GM19043 (cell line): Measurements from ENCODE around the gene BCL2L13.
A peak's percentile ranks its signal among the peaks of the same experiment; 100 is the strongest.

Experiments used
- ATAC-seq: cut with Tn5 transposase; IDR thresholded peaks from one replicate; pipeline ENCODE4 v1.9.1; 2021; ENCODE audit warnings: low read depth; ENCODE audit not compliant: unreplicated experiment

BCL2L13 gene, protein sequence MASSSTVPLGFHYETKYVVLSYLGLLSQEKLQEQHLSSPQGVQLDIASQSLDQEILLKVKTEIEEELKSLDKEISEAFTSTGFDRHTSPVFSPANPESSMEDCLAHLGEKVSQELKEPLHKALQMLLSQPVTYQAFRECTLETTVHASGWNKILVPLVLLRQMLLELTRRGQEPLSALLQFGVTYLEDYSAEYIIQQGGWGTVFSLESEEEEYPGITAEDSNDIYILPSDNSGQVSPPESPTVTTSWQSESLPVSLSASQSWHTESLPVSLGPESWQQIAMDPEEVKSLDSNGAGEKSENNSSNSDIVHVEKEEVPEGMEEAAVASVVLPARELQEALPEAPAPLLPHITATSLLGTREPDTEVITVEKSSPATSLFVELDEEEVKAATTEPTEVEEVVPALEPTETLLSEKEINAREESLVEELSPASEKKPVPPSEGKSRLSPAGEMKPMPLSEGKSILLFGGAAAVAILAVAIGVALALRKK

DNA sequence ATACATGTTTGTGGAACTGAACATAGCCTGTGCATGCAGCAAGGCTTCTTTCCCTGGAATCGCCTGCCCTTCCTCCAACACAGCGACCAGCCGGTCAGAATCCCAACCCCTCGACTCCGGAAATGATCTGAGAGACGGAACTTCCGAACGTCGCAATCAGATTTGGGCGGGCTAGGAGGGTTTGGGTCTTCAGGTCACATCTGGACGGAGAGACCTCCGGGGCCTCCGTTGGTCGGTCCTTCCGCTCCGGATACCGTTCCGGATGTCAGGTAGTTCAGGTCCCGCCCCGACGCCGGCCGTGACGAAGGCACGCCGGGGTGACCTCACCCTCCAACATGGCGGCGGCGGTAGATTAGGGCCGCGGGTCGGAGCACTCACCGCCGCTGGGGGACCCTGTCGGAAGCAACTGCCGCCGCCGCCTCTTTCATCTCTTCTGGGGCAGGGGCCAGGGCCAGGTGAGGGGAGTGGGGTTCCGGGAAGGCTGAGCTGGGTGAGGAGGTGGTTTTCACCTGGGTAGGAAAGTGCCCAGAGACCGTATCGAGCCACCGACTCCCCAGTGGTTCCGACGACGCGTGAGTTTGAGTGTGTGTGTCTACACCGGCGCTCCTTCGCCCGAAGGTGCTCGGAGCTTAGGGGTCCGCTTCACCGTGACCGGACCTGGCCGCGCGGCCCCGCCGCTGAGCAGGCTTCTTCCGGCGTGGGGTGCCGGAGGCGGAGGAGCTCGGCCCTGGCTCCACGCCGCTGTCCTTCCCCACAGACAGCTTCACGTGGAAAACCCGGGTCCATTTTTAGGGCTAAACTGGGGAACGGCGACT lies at the start of gene BCL2L13:
Gene BCL2L13, plus strand, starts transcription at position 326 of the 815 bp plus-strand sequence. CDS start 16,955 bp downstream, outside the sequence.
- peak; percentile 95 for ATAC-seq

DNA sequence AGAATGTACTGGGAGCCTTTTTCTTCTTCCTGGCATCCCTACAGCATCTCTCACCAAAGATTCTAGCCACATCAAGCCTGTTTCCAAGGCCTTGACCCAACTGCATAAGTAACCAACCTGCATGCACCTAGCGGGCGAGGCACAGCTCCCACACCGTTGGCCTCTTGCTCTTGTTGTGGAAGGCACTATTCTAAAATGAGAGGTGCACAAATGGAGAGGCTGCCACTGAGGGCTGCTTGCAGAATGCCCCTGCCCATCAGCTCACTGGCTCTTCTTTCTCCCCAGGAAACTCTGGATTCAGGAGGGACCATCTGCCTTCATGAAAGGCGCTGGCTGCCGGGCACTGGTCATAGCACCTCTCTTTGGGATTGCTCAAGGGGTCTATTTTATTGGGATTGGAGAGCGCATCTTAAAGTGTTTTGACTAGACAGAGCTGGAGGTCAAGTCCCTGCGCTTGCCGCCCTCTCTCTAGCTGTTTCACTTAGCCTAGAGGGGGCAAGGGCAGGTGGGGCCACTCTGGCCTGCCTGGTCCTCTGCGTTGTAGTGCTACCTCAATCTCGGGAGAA lies 48.7 kb upstream of the BCL2L13 start:
- ATAC-seq: no peak

DNA sequence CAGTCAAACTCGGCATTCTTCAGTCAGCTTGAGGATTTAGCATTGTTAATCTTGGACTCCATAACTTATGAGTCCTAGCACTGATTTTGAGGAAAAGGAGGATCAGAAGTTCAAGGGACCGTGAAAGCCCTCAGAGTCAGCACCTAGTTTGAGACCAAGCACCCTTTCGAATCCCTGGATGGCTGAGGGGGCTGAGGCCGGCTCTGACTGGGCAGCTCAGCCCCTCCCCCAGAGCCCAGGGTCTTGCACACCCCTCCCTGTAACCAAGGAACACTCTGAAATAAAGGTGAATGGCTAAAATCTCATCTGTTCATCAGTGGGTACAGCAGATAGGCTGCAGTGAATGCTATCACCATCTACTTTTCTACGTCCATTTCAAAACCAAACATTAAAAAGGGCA lies 48.0 kb upstream of the BCL2L13 start:
- no peak for ATAC-seq

DNA sequence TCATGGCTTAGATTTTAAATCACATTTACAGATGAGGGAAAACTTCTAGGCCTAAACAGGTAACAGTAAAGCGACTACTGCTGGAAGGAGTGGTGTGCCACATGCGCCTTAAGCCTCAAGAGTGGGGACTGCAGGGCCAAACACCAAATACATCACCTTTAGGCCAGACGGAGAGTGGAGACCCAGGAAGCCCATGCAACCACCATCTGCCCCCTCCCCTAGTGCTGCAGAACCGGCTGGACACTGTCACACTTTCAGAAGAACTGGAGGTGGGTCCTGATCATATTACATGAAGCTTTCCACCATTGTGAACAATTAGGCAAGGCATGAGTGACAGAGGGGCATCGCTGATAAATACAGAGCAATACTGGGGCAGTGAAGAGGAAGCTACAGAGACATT lies 46.4 kb upstream of the BCL2L13 start:
- no peak for ATAC-seq

DNA sequence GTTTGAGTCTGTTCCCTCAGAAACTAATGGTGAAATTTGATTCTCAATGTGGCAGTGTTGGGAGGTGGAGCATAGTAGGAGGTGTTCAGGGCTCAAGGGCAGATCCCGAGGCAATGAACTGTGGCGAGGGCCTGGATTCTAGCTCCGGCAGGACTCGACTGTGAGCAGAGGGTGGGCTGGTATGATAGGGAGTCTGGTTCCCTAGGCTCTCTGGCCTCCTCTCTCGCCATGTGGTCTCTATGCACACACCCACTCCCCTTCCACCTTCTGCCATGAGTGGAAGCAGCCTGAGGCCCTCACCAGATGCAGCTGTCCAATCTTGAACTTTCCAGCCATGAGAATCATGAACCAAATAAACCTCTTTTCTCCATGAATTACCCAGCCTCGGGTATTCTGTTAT lies 42.3 kb upstream of the BCL2L13 start:
- ATAC-seq: no peak

DNA sequence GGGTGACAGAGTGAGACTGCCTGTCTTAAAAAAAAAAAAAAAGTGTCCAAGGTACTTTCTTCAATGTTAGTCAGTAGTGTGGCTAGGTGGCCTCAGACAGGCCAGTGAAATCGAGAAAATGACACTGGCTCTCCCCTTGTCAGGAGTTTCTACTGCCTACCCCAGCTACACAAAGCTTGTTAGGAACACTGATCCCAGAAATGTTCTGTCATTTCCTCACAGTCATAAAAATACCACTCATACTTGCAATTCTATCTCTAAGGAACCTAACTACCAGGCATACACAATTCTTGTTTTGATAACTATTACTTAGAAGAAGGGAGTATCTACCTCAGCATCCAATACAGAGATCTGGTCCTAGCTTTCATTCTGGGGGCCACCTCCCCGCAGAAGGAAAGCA lies 41.3 kb upstream of the BCL2L13 start:
- ATAC-seq: no peak

DNA sequence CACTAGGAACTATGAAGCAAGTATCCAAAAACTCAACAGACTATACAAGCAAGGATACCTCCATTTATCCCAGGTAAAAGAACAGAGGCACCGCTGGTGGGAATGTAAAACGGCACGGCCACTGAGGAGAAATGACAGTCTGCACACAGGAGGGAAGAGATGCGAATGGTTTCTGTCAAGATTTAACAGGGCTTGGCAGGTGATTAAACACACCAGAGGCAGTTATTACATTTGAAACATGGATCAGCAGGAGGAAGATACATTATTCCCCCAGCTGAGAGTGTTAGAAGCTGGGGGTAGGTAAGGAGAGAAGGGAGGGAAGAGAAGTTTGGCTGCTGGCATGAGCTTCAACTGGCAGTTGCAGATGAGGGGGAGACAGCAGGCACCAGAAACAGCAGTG lies 40.2 kb upstream of the BCL2L13 start:
- ATAC-seq: no peak

DNA sequence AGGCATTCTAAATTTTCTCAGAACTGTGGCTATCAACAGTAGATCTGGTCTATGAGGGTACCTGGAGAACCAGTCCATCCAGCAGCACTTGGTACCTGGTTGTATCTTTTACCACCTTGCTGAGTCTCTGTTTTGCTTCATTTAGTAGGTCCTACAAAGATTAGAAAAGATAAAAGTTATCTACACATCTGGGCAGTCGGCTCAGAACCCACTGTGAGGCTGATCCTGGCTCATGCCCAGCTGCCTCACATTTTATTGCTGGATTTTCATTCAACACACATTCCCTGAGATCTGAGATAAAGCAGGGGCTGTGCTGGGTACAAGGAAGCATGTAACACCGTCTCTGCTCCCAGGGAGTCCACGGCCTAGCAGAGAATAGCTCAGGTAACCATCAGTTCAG lies 37.5 kb upstream of the BCL2L13 start:
- no peak for ATAC-seq

DNA sequence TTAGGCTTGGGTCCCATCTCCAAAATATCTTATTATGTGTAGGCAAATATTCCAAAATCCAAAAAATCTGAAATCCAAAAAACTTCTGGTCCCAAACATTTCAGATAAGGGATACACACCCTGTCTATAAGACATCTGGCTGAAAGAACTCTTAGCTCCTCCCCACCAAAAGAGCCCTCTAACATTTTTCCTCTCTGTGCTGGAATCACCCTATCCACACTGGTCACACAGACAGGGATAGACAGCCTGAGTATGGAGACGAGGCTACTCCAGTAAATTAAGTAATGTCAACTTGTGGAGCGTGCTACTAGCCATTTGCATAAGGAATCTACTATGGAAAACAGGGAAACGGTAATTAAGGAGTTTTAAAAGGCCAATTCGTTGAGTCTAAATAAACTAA lies 34.9 kb upstream of the BCL2L13 start:
- no peak for ATAC-seq

DNA sequence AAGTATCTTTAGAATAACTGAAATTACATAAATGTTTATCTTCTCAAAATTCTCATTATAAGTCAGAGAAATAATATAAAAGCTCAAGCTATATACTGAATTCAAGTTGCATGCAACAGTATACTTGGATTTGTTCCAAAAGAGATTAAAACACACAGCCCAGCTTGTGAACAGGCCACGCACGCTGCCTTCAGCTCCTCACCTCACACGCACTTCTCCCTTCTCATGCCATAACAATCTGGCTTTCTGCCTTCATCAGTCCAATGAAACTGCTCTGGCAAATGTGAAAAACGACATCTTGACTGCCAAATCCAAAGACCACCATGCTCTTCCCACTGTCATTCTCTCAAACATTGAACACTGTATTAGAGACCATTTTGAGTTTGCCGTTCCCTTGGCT lies 32.1 kb upstream of the BCL2L13 start:
- ATAC-seq: no peak

DNA sequence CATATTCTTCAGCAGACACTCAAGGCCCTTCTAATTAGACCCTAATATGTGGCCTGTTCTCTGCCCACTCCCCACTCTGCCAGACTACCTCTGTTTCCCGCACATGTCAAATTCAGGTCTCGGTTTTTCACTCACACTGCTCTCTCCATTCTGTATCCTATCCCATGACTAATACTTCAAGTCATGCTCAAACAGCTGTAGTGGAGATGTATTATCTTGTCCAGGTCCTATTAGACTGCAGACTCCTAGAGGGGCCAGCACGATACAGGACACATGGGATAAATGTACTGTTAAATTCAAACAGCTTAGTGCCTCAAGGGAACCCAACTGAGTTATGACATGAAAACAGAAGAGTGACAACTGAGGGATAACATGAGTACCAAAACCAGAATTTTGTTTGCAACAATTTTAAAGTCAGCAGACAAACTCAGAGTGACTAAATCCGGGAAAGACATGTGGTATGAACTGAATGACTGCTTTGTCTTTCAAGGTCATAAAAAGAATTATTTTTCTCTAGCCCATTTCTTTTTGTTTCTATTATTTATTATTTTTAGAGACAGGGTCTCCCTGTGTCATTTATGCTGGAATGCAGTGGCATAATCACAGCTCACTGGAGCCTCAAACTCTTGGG lies 30.6 kb upstream of the BCL2L13 start:
- ATAC-seq: no peak

DNA sequence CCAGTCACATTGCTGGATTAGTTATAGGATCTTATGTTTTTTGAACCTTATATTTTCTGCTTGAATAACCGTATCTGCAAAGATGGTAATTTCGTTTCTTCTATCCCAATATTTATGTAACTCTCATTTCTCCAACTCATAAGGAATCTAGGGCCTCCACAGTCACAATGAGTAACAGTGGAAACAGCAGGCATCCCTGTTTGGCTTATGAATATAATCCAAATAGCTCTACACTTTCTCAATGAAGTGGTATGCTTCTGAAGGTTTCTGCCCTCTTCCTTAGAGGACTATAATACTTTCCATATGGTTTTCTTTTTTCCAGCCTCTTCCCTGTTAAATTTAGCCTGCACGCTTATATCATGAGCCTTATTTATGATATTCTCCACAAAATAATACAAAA lies 26.5 kb upstream of the BCL2L13 start:
- no peak for ATAC-seq

DNA sequence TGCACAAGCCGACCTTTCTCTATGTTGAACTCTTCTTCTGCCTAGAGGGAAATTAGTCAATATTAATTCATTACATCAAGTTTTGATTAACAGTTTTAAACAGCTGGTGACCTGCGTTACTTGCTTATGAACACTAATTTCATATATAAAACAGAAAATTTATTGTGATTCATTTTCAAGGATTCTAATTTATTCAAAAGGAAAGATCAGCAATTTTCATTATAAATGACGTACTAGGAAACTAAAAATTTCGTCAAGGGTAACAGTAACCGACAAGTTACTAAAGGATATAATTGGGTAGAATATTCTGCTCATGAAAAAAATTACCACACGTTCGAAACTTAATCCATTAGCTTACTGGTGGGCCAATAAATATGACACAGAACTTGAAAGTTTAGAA lies 25.3 kb upstream of the BCL2L13 start:
- ATAC-seq: no peak

DNA sequence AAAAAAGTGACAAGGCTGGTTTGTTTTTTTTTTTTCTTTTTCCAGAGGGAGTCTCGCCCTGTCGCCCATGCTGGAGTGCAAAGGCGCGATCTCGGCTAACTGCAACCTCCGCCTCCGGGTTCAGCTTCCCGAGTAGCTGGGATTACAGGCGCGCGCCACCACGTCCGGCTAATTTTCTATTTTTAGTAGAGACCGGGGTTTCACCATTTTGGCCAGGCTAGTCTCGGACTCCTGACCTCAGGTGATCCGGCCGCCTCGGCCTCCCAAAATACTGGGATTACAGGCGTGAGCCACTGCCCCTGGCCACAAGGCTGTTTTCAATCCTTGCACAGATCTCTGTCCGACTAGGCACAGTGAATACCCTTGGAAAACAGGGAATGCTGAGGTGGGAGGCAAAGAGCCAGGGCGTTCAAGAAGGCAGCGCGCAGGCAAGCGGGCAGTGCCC lies 10.6 kb upstream of the BCL2L13 start:
- no peak for ATAC-seq

DNA sequence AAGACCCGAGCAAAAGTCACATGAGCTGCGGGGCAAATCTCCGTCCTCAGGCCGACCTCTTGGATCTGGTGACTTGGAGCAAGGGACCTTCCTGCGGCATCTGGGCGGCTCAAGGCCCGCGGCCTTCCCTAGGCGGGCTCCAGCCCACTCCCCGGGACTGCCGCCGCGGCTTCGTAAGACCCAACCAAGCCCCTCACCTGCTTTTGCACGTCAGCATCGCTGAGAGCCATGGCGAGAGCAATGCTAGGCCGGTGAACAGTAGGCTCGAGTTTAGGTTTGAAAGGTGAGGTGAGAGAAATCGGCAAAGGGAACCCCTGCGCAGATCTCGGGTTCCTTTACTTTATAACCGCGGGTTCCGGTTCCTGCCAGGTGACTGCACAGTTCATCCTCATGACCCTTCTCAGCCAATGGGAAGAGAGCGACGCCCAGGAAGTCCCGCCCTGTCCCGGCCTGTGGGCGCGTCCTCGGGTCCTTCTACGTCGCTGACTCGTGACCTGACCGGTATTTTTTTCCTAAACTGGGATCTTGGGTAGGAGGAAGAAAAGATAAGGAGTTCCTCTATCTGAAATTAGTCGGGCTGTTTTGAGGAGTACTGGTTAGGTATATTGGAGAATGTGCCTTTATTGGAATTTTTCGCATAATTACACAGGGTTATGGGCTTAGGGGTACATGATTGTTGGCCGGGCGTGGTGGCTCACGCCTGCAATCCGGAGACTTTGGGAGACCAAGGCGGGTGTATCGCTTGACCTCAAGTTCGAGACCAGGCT lies 10.0 kb upstream of the BCL2L13 start, which contains the start of gene ATP6V1E1:
Gene ATP6V1E1, minus strand, starts transcription at position 344 of the 767 bp plus-strand sequence. Its CDS starts 114 bp downstream, at position 230.
- ATAC-seq: peak; percentile 100

DNA sequence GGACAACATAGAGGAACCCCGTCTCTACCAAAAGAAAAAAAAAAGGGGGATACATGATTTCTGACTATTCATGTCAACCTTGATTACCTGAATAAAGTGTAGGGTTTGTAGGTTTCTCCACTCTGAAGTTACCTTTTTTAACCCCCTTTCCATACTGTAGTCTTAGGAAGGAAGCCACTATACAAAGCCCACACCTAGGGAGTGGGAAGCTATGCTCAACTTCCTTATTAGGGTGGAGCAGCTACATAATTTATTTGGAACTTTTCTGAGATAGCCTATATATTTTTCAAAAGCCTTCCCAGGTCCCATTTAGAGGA lies 9.4 kb upstream of the BCL2L13 start:
- no peak for ATAC-seq

DNA sequence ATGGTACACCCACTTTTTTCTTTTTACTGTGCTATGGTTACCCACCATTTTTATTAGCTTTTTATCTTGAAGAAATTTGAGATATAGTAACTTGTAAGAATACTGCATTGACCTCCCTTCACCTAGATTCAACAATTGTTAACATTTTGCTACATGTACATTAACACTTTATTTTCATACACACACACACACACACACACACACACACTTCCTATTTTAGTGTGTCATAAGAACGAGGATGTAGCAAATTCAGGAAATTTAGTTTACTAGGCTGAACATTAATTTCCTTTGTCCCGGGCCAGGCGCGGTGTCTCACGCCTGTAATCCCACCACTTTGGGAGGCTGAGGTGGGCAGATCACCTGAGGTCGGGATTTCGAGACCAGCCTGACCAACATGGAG lies 8.9 kb upstream of the BCL2L13 start:
- no peak for ATAC-seq

DNA sequence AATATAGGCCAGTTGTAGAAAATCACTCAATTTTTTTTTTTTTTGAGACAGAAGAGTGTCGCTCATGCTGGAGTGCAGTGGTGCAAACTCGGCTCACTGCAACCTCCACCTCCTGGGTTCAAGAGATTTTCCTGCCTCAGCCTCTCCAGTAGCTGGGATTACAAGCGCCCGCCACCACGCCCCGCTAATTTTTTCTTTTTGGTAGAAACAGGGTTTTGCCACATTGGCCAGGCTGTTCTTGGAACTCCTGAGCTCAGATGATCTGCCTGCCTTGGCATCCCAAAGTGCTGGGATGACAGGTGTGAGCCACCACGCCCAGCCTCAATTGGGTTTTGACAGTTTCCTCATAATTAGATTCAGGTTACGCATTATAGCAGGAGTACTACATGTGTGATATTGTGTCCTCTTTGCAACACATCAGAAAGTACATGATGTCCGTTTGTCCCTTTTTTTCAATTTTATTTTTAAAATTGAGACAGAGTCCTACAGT lies 7.4 kb upstream of the BCL2L13 start:
- ATAC-seq: no peak

DNA sequence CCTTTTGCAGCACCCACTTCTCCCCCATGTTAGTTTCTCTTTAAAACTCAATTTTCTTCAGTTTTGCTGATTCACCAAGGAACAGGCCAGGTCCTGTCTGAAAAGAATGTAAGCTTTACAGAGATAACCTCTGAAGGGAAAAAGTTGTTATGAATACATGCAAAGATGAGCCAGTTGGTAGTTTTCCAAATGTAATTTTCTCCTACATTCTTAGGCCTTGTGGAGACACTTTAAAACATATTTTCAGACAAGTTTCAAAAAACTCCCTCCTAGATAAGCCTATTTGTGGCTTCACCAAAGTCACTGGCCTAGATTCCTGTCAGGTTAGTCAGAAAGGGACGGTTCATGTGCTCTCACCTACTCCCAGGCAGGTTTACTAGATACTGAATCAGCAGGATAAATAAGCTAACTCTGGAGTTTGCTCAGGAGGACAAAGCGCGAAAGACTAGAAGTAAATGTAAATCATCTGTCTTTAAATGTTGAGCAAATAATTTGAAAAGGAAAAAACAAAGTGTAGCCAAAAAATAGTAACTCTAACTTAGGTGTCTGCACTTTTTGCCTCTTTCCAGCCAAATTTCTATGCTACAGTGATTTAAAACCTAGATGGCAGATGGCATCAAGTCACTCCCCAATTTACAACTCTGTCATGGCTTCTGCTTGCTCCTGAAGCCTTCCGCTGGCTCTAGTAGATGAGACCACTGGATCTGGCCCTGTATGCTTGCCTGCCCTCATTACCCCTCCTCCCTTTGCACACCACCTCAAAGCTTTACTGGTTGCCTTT lies 5.2 kb upstream of the BCL2L13 start:
- ATAC-seq: no peak
